HL-60/S4 treated with phorbol 12-myristate 13-acetate at 8.2 ng/mL for 4 days and 3 days (cell line): ENCODE data around the gene PHF13.
"Not testable (repeated sequence)": the region's sequence is repeated elsewhere in the genome, so short reads cannot be mapped to it uniquely, and the experiment has no call there.

ENCODE experiments used
- in situ Hi-C: fragments of 300-500 bp; cut with MboI; formaldehyde crosslinking; loops from 2 replicates; pipeline ENCODE4 v1.15.0; 2022; ENCODE audit warnings: low sequenced_read_pairs

PHF13 gene

DNA sequence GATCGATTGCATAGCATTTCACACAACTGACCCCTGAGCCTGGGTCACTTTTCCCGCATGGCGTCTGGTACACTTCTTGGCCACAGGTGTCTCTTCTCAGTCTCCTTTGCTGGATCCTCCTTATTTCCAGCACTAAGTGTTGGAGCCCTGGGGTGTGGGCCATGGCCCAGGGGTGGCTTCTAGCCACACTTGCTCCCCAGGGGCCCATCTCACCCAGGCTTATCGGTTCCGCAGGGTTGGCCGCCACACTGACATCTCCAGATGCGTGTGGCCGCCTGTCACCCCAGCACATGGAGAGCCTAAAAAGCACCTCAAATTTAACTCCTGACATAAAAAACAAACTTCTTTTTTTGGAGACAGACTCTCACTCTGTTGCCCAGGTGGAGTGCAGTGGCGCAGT lies 13.5 kb downstream of the PHF13 start:
- in situ Hi-C loops, result no loop called here

DNA sequence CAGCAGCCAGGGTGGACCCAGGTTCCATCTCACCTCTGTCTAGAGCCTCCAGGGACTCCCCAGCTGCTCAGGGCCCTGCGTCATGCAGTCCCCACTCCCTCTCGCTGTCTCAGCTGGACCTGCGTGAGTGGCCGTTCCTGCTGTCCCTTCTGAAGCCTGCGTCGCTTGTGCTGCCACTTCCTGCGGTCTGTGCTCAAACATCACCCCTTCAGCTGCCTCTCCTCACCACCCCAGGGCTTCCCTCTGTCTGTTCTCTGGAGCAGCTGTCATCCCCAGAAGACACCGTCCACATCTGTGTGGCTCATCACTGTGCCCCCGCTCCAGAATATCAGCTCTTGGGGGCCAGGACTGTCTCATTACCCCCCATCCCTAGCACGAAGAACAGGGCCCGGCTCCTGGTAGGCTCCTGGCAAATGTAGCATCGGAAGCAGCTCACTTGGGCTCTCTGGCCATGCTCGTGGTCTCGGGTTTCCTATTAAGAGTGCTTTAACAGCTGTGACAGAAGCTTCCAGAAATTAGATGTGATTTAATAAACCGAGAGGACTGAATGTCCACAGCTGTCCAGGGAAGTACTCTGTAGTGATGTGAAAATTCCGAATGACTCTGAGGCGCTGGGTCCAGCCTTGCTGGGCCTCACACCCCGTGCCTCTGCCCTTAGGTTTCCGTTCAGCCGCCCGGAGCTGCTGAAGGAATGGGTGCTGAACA lies 14.5 kb downstream of the PHF13 start:
- in situ Hi-C loops, result no loop called here

GRCh38 chr1:6628971-6629479 lies 15.5 kb downstream of the PHF13 start:
- in situ Hi-C loops, result no loop called here

- in situ Hi-C loops, result no loop called here
Measured at GRCh38 chr1:6630027-6630426, 16.5 kb downstream of the PHF13 start.

GRCh38 chr1:6631058-6631457 lies 17.5 kb downstream of the PHF13 start:
- in situ Hi-C loops, result no loop called here

DNA sequence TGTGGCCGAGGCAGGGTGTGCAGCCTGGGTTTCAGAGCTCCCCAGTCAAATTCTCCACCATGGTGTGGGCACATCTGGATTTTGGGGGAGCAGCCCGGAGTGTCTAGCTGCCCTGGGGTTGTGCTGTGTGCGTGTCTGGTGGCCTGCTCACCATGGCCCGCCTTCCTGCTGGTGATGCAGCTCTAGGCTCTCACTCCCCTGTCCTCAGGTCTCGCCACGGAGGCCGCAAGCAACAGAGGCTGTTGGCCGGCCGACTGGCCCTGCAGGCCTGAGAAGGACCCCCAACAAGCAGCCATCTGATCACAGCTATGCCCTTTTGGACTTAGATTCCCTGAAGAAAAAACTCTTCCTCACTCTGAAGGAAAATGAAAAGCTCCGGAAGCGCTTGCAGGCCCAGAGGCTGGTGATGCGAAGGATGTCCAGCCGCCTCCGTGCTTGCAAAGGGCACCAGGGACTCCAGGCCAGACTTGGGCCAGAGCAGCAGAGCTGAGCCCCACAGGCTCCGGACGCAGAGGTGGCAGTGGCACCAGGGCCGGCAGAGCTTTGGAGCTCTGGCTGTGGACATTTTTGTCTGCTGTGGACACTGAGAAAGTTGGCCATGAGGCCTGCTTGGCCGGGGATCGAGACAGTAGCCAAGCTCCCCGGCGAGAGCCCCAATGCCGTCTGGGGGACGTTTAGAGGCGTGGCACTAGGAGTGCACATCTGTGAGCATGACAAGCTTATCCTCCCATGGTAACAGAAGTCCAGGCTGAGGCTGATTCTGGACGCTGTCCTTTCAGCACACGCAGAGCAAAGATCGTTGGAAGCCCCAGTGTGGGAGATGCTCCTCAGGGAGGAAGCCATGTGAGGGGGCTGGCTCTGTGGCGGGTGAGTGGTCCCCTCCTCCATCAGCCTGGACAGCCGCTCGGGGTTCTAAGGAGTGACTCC lies 19.3 kb downstream of the PHF13 start:
- in situ Hi-C loops, result no loop called here

- in situ Hi-C loops, result no loop called here
Measured at GRCh38 chr1:6634371-6635052, 21.0 kb downstream of the PHF13 start.

- in situ Hi-C loops, result no loop called here
Measured at GRCh38 chr1:6635161-6635909, 21.8 kb downstream of the PHF13 start.

- in situ Hi-C loops, result no loop called here
Measured at GRCh38 chr1:6635910-6636760, 22.6 kb downstream of the PHF13 start.

GRCh38 chr1:6636778-6637177 lies 23.2 kb downstream of the PHF13 start:
- in situ Hi-C loops, result not testable (repeated sequence)

DNA sequence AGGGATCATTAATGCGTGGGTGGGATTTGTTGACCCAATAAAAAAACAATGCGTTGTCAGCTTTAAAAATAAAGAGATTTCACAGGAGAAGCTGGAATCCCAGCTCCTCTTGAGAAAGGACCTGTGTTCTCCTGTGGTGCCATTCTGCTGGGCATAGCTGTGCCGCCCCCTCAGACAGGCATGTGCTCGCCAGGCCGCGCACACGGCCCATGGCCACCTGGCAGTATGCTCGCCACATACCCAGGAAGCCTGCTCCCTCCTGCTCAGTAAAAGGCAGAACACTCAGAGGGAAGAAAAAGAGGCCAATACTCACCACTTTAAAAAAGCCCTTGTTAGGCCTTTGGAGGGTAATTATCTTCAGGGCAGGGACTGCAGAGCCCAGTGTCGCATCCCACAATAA lies 24.2 kb downstream of the PHF13 start:
- in situ Hi-C loops, result no loop called here

- in situ Hi-C loops, result no loop called here
Measured at GRCh38 chr1:6638226-6638625, 24.7 kb downstream of the PHF13 start.

GRCh38 chr1:6640867-6641266 lies 27.3 kb downstream of the PHF13 start:
- in situ Hi-C loops, result not testable (repeated sequence)

DNA sequence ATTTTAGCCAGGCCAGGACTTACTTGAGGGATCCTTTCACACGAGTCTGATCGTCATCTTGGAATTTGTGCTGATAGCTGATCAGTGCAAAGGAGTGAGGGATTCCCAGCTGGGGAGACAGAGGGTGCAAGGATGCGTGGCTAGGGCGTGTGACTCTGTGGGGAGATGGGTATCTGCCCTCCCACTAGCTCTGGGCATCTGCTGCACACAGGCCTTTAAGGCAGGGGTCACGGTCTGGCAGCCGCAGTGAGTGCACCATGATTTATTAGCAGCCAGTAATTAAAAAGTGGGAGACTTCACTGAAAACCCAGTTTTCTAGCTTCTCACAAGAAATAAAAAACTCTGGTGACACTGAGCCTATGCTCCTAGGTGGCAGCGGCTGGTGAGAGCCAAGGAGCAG lies 31.5 kb downstream of the PHF13 start:
- in situ Hi-C loops, result no loop called here

- in situ Hi-C loops, result no loop called here
Measured at GRCh38 chr1:6646499-6647148, 33.1 kb downstream of the PHF13 start.

DNA sequence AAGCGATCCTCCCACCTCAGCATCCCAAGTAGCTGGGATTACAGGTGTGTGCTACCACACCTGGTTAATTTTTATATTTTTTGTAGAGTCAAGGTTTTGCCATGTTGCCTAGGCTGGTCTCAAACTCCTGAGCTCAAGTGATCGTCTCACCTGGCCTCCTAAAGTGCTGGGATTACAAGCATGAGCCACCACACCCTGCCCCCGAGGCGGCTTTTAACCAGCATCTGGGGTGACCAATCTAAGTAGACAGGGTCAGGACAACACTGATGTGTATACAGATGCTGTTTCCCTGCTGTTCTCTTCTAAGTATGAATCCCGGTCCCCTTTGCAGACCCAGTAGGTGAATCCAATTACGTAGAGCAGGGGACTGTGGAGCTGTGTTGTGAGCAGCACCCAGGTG lies 35.0 kb downstream of the PHF13 start:
- in situ Hi-C loops, result no loop called here

GRCh38 chr1:6651909-6652308 lies 38.4 kb downstream of the PHF13 start:
- in situ Hi-C loops, result no loop called here

GRCh38 chr1:6652986-6653385 lies 39.5 kb downstream of the PHF13 start:
- in situ Hi-C loops, result no loop called here
